HepG2 (cell line): Measurements from ENCODE around the gene BPIFA1. TPM values are rescaled to one million over a fixed set of nuclear protein-coding genes. Genes with fewer than 3 reads are reported as not detected.

Experiments
- ATAC-seq: fragments of 200-7000 bp; cut with Tn5 transposase; 3 replicates; pipeline ENCODE4 v1.9.1; 2020; ENCODE audit warnings: mild to moderate bottlenecking, moderate library complexity
- BruUV-seq: library from RNA; stranded (reverse); fragments of 400-500 nt; replicated peaks from 2 replicates; lab custom pipeline; 2021; lab: Mats Ljungman, UMichigan
- CTCF ChIA-PET: fragments of 300-600 bp; formaldehyde crosslinking; extraction: SDS; loops from one replicate; lab custom pipeline; 2021; ENCODE audit warnings: low total read pairs, inconsistent platforms, low intra/inter-chr PET ratio; lab: Yijun Ruan, JAX
- POLR2A ChIA-PET: fragments of 350-600 bp; sonication (Branson Sonifier 250); formaldehyde crosslinking; loops from one replicate; lab custom pipeline; 2020; ENCODE audit warnings: antibody characterized with exemption, inconsistent platforms; lab: Yijun Ruan, JAX
- DNase-seq: peaks from one replicate; pipeline ENCODE4 v3.0.0-alpha.2; 2015; ENCODE audit warnings: low spot score
- FAIRE-seq: peaks from 3 replicates; lab custom pipeline; 2011; peaks lifted over from hg19 to GRCh38; lab: Jason Lieb, UNC
- H2AFZ ChIP-seq: one replicate; pipeline ENCODE4 v1.6.1; 2011; ENCODE audit warnings: low read length, inconsistent platforms
- H3K27ac ChIP-seq: fragments of 300-600 bp; 3 replicates; pipeline ENCODE4 v1.8.0; 2011; ENCODE audit warnings: mixed run types, mild to moderate bottlenecking, mixed read lengths, low read length, inconsistent platforms; ENCODE audit not compliant: insufficient read depth; ENCODE audit errors: extremely low read length
- H3K27me3 ChIP-seq, 2 experiments: fragments of 200-600 bp in 1 of 2; 2 replicates in 1 of 2; 3 replicates in 1 of 2; pipeline versions ENCODE4 v1.6.0 to v1.8.0; 2011; ENCODE audit warnings: low read length in 2 of 2, mild to moderate bottlenecking in 2 of 2, moderate library complexity in 2 of 2, inconsistent platforms in 1 of 2; ENCODE audit not compliant: insufficient read depth in 2 of 2, control insufficient read depth in 1 of 2
- H3K36me3 ChIP-seq, 2 experiments: fragments of 200-600 bp in 1 of 2; replicated peaks in 1 of 2; 2 replicates in 1 of 2; 3 replicates in 1 of 2; pipeline versions ENCODE4 v1.5.1 to v1.8.0; 2011; ENCODE audit warnings: low read length in 2 of 2, inconsistent platforms in 1 of 2; ENCODE audit not compliant: insufficient read depth in 2 of 2, control insufficient read depth in 1 of 2
- H3K4me1 ChIP-seq: 2 replicates; pipeline ENCODE4 v1.5.1; 2012; ENCODE audit warnings: low read length, inconsistent platforms; ENCODE audit not compliant: insufficient read depth
- H3K4me2 ChIP-seq: 2 replicates; pipeline ENCODE4 v1.6.0; 2011; ENCODE audit warnings: low read depth, low read length, inconsistent platforms
- H3K4me3 ChIP-seq, 3 experiments: fragments of 200-600 bp in 1 of 3; sonication (generic), shearing (Covaris generic) in 1 of 3; replicated peaks in 1 of 3; 2 replicates each; pipeline ENCODE4 v1.5.1; 2011 to 2016; ENCODE audit warnings: low read length in 3 of 3, inconsistent platforms in 2 of 3, low read depth in 2 of 3, mild to moderate bottlenecking in 2 of 3, control low read depth in 1 of 3, mixed read lengths in 1 of 3; ENCODE audit not compliant: insufficient read depth in 1 of 3
- H3K79me2 ChIP-seq: one replicate; pipeline ENCODE4 v1.6.1; 2011; ENCODE audit warnings: low read length, inconsistent platforms; ENCODE audit not compliant: insufficient read depth
- H3K9ac ChIP-seq: 2 replicates; pipeline ENCODE4 v1.6.0; 2011; ENCODE audit warnings: mild to moderate bottlenecking, low read depth, low read length, inconsistent platforms; ENCODE audit not compliant: insufficient read depth
- H3K9me3 ChIP-seq: 2 replicates; pipeline ENCODE4 v1.5.1; 2012; ENCODE audit warnings: mild to moderate bottlenecking, low read length
- H4K20me1 ChIP-seq: 2 replicates; pipeline ENCODE4 v1.6.0; 2011; ENCODE audit warnings: inconsistent platforms, mild to moderate bottlenecking, low read length, moderate library complexity; ENCODE audit not compliant: insufficient read depth
- CBX2 ChIP-seq, 2 experiments: fragments of 200-600 bp in 1 of 2; sonication (generic); formaldehyde crosslinking in 1 of 2; IDR thresholded peaks; 2 replicates each; pipeline versions ENCODE4 v1.7.0 to v1.8.1; 2018 to 2022; ENCODE audit warnings: low read depth in 2 of 2, low read length in 1 of 2, mild to moderate bottlenecking in 1 of 2, missing genetic modification reagents in 1 of 2
- EHMT2 ChIP-seq: fragments of 200-600 bp; sonication (generic); IDR thresholded peaks from 2 replicates; pipeline ENCODE4 v1.7.0; 2017; ENCODE audit warnings: antibody characterized with exemption, low read depth, low read length, borderline replicate concordance
- POLR2G ChIP-seq: fragments of 200-400 bp; formaldehyde crosslinking; IDR thresholded peaks from 2 replicates; pipeline ENCODE4 v1.6.1; 2018; ENCODE audit warnings: mild to moderate bottlenecking, low read depth, low read length, moderate library complexity
- ZNF230 ChIP-seq: sonication (generic); formaldehyde crosslinking; IDR thresholded peaks from 2 replicates; pipeline ENCODE4 v1.4.0; 2020; ENCODE audit warnings: mild to moderate bottlenecking, missing genetic modification reagents
- ZNF33B ChIP-seq: sonication (generic); formaldehyde crosslinking; IDR thresholded peaks from 2 replicates; pipeline ENCODE4 v1.5.1; 2020; ENCODE audit warnings: mild to moderate bottlenecking, missing genetic modification reagents
- ZNF431 ChIP-seq: sonication (generic); formaldehyde crosslinking; IDR thresholded peaks from 2 replicates; pipeline ENCODE4 v1.9.0; 2022; ENCODE audit warnings: missing genetic modification reagents, low read depth, mild to moderate bottlenecking, borderline replicate concordance
- ZNF788 ChIP-seq: sonication (generic); formaldehyde crosslinking; IDR thresholded peaks from 2 replicates; pipeline ENCODE4 v1.5.0; 2020; ENCODE audit warnings: mild to moderate bottlenecking, missing genetic modification reagents, borderline replicate concordance
- WGBS: methylation state at CpG from one replicate; pipeline ENCODE4 v1.1.6; 2017; ENCODE audit warnings: low lambda C conversion rate; 5-methylcytosine and 5-hydroxymethylcytosine counted together
- in situ Hi-C: cut with HindIII; loops from 2 replicates; pipeline ENCODE4 v1.10.0; 2017; ENCODE audit warnings: low pct_unique_long_range_greater_than_20kb; ENCODE audit not compliant: extremely low pct_ligation_motif_present
- intact Hi-C: fragments of 100-400 bp; cut with micrococcal nuclease; formaldehyde crosslinking; loops from one replicate; pipeline ENCODE4 v1.10.0; 2022; ENCODE audit not compliant: unreplicated experiment
- polyA plus RNA-seq, 8 experiments: library from polyadenylated mRNA; depleted of rRNA in 3 of 8; stranded (reverse) in 7 of 8; unstranded in 1 of 8; fragments of >200 nt; fragmentation: Illumina TruSeq in 4 of 8; extraction: Trizol in 4 of 8; gene quantifications; 2 replicates each; pipeline versions ENCODE4 v1.2.1 to v1.2.3, GENCODE V29; 2011 to 2016; ENCODE audit warnings: low read depth in 4 of 8, missing spikeins in 1 of 8, mixed read lengths in 1 of 8; ENCODE audit not compliant: insufficient read depth in 1 of 8
- total RNA-seq, 5 experiments: library from RNA; depleted of rRNA; stranded (reverse); fragments of >200 nt; fragmentation: Illumina TruSeq; extraction: Trizol; gene quantifications; 2 replicates each; pipeline ENCODE4 v1.2.3, GENCODE V29; 2016; ENCODE audit warnings: low read depth in 1 of 5
- TF ChIP-seq, protein P1 (sequence below), 2 experiments: fragments of 450-650 bp in 1 of 2; sonication (generic) in 1 of 2; formaldehyde crosslinking; IDR thresholded peaks; 2 replicates each; pipeline versions ENCODE4 v1.5.0 to v1.8.0; 2020 to 2022; ENCODE audit warnings: mild to moderate bottlenecking in 1 of 2, missing genetic modification reagents in 1 of 2
- TF ChIP-seq, protein P2 (sequence below): IDR thresholded peaks from 2 replicates; pipeline ENCODE4 v1.6.1; 2016; ENCODE audit warnings: low read depth, borderline replicate concordance
- TF ChIP-seq, protein P3 (sequence below): sonication (generic); formaldehyde crosslinking; IDR thresholded peaks from 2 replicates; pipeline ENCODE4 v1.4.0; 2020; ENCODE audit warnings: mild to moderate bottlenecking, missing genetic modification reagents
- TF ChIP-seq, protein P4 (sequence below): sonication (generic); formaldehyde crosslinking; IDR thresholded peaks from 2 replicates; pipeline ENCODE4 v1.4.0; 2020; ENCODE audit warnings: mild to moderate bottlenecking, missing genetic modification reagents

BPIFA1 gene
- total and polyA plus RNA-seq, 2 of the 13 experiments (the other 11 are each of a cell fraction or from before 2014, with no cell fraction given) = not detected

DNA sequence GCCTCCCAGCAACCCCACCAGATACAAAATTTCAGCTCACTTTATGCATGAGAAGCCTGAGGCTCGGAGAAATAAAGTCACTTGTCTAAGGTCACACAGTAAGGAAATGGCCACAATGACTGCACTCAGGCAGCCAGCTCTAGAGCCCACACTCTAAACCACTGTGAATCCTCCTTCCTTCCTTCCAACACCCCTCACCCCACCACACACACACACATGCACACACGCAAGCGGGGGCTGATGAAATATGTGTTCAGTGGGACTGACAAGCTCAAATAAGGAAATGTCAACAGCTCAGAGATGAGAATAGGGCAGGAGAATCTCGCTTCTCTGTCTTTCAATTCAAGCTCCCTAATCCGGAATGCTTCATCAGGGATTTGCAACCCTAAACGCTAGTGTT lies 6.0 kb upstream of the BPIFA1 start (continued):
- TF ChIP-seq, protein P1, sequence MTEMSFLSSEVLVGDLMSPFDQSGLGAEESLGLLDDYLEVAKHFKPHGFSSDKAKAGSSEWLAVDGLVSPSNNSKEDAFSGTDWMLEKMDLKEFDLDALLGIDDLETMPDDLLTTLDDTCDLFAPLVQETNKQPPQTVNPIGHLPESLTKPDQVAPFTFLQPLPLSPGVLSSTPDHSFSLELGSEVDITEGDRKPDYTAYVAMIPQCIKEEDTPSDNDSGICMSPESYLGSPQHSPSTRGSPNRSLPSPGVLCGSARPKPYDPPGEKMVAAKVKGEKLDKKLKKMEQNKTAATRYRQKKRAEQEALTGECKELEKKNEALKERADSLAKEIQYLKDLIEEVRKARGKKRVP (CRISPR knock-in tag; IDR thresholded peaks at IDR 0.05) = peak in 1 of 2 experiments; percentile 88; a peak in 2 of 4 replicates
- TF ChIP-seq ZNF230 (CRISPR knock-in tag) (no peak), ZNF33B (no peak), ZNF431 (CRISPR knock-in tag) (no peak), ZNF788 (no peak), POLR2G (no peak)
- TF ChIP-seq, protein P2, sequence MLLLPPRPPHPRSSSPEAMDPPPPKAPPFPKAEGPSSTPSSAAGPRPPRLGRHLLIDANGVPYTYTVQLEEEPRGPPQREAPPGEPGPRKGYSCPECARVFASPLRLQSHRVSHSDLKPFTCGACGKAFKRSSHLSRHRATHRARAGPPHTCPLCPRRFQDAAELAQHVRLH (CRISPR knock-in tag) = no peak
- TF ChIP-seq, protein P3, sequence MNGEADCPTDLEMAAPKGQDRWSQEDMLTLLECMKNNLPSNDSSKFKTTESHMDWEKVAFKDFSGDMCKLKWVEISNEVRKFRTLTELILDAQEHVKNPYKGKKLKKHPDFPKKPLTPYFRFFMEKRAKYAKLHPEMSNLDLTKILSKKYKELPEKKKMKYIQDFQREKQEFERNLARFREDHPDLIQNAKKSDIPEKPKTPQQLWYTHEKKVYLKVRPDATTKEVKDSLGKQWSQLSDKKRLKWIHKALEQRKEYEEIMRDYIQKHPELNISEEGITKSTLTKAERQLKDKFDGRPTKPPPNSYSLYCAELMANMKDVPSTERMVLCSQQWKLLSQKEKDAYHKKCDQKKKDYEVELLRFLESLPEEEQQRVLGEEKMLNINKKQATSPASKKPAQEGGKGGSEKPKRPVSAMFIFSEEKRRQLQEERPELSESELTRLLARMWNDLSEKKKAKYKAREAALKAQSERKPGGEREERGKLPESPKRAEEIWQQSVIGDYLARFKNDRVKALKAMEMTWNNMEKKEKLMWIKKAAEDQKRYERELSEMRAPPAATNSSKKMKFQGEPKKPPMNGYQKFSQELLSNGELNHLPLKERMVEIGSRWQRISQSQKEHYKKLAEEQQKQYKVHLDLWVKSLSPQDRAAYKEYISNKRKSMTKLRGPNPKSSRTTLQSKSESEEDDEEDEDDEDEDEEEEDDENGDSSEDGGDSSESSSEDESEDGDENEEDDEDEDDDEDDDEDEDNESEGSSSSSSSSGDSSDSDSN (CRISPR knock-in tag) = no peak

DNA sequence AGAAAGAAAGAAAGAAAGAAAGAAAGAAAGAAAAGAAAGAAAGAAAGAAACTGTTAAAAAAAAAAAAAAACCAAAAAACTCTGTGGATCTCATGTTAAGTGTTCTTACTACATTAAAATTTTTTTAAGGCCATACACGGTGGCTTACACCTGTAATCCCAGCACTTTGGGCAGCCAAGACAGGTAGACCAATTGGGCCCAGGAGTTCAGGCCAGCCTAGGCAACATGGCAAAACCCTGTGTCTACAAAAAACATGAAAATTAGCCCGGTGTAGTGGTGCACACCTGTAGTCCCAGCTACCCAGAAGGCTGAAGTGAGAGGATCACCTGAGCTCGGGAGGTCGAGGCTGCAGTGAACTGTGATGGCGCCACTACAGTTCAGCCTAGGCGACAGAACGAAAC lies 4.6 kb upstream of the BPIFA1 start:
- Histone ChIP-seq H3K4me2 (no peak overlapping the region), H2AFZ (no peak overlapping the region), H3K4me1 (no peaks in the 10 kb centered on the region; the same call in 1 of the 2 replicates), H3K36me3 (no peaks in the 10 kb centered on the region), H3K79me2 (no peaks in the 10 kb centered on the region), H3K9me3 (no peaks in the 10 kb centered on the region), H3K27ac (no peak overlapping the region), H4K20me1 (no peaks in the 10 kb centered on the region), H3K9ac (no peak overlapping the region), H3K4me3 (no peak overlapping the region), H3K27me3 (peaks cover 5 to 22% of the 10 kb centered on the region in 2 experiments; a peak in 4 of 5 replicates)
- in situ Hi-C loops (no loop called here), intact Hi-C loops (no loop called here)
- FAIRE-seq (no peak), DNase-seq (no peak), ATAC-seq (no peak)
- ChIA-PET CTCF (no interaction called here), POLR2A (no interaction called here)
- 8% methylated on average over 7 of the region's 7 CpGs for WGBS
- BruUV-seq = no TSS peak
- no peak for TF ChIP-seq EHMT2
- TF ChIP-seq, protein P4, sequence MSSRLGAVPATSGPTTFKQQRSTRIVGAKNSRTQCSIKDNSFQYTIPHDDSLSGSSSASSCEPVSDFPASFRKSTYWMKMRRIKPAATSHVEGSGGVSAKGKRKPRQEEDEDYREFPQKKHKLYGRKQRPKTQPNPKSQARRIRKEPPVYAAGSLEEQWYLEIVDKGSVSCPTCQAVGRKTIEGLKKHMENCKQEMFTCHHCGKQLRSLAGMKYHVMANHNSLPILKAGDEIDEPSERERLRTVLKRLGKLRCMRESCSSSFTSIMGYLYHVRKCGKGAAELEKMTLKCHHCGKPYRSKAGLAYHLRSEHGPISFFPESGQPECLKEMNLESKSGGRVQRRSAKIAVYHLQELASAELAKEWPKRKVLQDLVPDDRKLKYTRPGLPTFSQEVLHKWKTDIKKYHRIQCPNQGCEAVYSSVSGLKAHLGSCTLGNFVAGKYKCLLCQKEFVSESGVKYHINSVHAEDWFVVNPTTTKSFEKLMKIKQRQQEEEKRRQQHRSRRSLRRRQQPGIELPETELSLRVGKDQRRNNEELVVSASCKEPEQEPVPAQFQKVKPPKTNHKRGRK (CRISPR knock-in tag) = peak; percentile 81; the same call in 1 of the 2 replicates
- no peak for TF ChIP-seq CBX2 (IDR thresholded peaks at IDR 0.05; ENCODE audit: low read depth, low read length)
- no peak for TF ChIP-seq CBX2 (CRISPR knock-in tag; IDR thresholded peaks at IDR 0.05; ENCODE audit: low read depth)
